ENCODE measurements around the gene RHBDF2.

RHBDF2 gene

DNA sequence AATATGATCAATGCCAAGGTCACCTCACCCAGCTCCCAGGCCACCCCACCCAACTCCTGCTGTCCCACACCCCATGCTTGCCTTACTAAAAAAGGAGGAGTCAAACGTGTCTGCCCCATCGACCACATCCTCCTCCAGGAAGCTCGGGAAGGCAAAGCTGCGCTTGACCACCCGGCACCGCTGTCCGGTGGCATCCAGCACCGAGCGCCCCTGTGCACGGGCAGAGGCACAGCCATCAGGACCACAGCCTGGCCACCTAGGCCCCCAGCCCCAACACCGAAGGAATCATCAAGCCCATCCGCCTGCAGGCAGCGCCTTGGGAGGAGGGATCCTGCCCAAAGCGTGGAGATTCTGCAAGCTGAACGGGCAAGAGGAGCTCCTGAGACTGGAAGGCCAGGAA lies 23.6 kb downstream of the RHBDF2 start:
- DNase-seq, result no peak

DNA sequence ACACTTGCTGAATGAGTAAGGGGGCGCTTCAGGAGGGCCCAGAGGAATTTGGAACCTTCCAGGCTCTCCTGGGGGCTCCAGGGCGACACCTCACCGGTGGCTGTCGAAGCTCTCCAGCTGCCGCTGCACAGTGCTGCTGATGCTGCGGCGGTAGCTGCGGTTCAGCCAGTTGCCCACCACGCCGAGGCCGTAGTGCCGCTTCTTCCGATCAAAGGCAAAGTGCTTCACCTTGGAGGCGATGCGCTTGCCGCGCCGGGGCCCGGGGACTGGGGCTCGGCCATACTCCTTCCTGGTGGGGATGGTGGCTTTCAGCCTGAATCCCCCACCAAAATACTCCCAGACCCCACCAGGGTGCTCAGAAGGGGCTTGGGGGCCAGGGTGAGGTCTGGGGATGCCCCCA lies 24.5 kb downstream of the RHBDF2 start:
- DNase-seq, result no peak

DNA sequence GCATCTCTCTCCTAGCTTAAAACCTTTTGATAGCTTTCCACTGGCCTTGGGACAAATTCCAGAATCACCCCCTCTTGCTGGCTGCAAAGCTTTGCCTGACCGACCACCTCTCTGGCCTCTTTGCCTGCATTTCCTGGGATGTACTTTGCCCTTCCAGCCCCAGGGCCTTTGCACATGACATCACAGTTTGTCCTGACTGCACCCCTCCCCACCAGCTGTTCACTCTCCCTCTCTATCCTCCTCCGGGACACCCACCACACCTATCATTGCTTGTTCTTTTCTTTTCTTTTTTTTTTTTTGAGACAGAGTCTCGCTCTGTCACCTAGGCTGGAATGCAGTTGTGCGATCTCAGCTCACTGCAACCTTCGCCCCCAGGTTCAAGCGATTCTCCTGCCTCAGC lies 25.9 kb downstream of the RHBDF2 start:
- DNase-seq, result no peak

DNA sequence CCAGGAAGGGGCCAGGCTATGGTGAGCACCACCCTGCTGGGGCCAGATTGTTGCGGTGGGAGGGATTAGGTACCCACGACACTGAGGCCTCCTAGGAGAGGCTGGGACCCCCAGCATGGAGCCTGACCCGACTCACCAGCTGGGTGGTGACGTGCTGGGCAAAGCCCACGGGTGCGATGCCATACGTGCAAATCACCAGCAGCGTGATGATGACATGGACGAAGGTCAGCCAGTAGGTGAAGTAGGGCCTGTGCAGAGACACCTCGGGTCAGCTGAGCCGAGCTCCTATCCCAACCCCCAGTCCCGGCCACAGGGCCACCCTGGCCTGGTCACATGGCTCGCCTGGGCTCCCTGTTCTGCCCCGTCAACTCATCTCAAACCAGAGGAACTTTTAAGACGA lies 26.3 kb downstream of the RHBDF2 start:
- no peak for DNase-seq

DNA sequence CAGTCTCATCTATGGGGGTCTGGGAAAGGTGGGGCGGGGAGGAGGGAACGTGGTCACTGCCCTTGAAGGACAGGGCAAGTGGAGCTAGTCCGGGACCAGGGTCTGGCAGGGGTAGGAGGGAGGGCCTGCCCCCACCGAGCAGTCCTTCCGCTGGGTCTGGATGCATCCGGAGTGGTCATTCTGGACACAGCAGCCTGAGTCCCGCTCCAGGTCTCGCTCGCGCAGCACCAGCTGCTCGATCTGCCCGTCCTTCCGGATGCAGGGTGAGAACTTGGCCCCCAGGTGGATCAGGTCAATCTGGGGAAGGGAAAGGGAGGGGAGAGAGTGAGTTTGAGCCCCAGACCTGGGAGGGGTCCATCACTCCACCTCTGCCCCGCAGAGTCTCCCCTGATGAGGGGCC lies 27.0 kb downstream of the RHBDF2 start:
- DNase-seq, result no peak

- DNase-seq, result no peak
These were observed 27.7 kb downstream of the RHBDF2 start for GRCh38 chr17:76473541-76473985.

DNA sequence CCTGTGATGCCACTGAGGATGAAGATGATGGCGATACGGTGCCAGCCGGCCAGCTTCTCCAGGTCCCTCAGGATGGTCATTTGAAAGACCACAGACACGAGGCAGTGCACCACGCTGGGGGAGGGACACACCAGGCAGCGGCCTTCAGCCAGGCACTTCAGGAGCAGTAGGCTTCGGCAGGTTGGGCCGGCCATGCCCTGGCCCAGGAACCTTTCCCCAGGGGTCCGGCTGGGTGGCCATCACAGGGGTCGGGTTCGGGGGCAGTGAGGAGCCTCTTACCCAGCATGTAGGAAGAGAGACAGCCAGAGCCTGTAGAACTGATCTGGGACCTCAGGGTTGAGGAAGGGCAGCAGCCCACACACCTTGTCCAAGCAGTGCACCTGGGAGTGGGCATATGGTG lies 28.5 kb downstream of the RHBDF2 start:
- DNase-seq, result no peak

- DNase-seq, result no peak
These were observed 29.0 kb downstream of the RHBDF2 start for GRCh38 chr17:76472258-76472645.

DNA sequence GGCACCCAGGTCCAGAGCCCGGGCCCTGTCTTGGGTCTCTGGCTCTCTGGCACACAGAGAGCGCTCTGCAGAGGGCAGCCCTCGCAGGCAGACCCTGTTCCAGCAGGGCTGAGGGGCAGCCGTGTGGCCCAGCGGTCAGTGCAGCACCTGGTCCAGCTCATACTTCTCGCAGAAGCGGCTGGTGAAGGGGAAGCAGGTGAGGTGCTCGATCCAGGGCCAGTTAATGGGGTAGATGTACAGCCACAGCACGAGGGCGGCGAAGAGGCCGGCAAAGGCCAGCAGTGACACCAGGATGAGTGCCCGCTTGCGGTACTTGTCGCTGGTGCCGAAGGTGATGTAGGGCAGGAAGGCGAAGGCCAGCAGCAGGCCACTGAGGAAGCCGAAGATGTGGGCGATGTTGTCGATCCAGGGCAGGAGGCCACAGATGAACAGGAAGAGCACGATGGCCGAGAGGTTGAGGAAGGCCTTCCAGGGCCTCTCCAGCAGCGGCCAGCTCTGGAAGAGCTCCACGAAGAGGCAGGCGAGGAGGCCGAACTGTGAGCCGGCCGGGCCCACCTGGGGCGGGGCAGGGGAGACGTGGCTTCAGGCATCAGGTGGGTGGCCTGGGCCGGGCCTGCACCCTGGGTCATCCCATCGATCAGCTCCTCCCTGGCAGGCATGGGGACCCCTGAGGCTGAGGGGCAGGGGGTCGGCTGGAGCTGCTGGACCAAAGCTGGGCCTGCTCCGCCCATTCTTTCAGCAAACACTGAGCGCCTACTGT lies 29.5 kb downstream of the RHBDF2 start:
- no peak for DNase-seq

DNA sequence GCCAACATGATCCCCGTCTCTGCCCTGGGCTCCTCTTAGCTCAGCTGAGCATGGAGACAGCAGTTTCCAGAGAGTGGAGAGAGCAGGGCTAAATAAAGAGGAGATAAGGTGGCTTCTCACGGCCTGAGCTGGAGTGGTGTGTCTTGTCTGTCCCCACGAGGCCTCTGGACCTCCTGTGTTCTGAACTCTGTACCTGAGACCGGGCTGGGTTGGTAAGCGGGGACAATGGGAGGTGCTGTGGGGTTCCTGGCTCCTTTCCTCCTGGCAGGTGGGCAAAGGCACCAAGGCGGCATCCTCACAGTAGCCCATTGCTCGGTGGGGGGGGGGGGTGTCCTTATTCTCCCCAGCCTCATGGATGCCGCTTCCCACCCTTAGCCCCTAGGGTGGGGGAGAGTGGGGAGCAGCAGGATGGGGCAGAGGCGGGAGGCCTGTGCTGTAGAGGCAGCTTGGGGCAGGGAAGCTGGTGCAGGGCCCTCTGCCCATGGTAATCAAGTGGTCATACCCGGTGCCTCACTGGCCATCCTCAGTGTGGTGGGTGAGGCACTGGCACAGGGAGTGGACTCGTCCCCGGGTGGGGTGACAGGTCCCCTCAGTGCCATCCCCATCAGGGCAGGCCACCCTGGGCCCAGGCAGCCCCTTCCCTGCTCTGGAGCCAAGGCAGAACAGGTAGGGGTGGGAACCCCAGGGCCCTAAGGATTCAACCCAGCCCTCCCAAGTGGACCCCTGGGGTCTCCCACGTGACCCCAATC lies 31.1 kb downstream of the RHBDF2 start:
- no peak for DNase-seq

DNA sequence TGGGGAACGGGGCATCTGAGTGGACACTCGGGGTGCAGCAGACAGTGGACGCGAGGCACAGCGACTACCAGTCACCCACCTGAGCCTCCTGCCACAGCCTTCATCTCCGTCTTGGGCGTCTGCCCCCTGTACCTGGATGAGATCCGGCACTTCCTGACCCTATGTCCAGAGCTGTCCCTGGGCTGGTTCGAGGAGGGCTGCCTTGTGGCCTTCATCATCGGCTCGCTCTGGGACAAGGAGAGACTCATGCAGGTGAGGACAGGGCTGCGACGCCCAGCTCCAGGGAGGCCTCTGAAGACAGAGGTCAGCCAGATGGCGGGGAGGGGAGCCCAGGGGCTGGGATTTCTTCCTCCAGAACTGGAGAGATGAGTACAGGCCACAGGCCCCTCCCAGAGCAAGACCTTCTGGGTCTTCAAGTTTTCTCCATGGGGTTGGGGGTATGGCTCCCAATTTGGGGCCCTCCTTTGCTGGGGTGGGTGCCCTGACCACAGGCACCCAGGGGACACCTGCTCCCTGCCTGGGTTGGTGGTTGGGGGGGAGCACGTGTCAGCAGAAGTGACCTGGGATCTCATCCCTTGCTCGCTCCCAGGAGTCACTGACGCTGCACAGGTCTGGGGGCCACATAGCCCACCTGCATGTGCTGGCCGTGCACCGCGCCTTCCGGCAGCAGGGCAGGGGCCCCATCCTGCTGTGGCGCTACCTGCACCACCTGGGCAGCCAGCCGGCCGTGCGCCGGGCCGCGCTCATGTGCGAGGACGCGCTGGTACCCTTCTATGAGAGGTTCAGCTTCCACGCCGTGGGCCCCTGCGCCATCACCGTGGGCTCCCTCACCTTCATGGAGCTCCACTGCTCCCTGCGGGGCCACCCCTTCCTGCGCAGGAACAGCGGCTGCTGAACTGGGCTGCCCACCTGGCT lies 31.9 kb downstream of the RHBDF2 start:
- no peak for DNase-seq

DNA sequence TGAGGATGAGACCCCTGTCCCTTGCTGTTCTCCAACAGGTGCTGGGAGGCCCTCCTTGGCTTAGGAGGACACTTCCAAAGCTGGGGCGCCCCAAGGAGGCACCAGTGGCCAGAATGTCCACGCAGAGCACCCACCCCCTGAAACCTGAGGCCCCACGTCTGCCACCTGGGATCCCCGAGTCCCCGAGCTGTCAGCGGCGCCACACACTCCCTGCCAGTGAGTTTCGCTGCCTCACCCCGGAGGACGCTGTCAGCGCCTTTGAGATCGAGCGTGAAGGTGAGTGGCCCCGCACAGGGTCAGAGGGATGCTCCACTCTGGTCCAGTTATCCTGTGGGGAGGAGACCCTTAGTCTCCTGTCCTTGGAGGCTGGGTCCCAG lies 32.6 kb downstream of the RHBDF2 start:
- no peak for DNase-seq

DNA sequence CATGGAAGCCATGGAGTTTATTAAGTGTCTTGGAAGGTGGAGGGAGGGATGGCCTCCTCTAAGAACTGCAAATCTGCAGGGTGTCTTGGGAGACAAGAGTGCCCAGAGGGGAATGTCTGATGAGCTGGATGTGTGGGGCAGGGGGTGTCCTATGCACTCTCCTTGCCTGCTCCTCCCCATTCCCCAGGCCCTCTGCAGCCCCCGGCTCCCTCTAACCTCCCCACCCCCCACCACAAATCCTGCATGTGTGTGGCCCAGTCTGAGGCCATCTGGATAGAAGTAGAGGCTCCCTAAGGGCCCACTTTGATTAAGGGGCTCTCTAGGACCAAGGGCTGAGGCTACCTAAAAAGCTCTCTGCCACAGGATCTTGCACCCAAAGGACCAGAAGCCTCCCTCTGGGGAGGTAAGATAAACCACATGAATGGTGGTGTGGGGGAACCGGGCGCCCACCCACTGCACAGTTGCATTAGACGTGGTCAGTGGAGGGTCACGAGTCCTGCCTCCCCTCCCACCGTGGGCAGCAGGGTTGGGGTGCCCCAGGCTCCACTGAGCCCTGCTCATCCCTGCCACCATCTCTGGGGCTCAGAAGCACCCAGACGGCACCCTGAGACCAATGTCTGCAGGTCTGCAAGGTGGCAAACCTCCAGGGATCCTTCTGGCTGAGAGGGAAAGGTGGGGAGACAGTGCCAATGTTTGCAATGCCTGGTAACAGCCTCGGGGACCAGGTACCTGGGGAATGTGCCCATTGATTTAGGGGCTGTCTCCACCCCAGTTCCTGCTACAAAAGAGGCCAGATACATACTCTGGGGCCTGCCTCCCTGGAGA lies 33.2 kb downstream of the RHBDF2 start:
- DNase-seq, result no peak

GRCh38 chr17:76467366-76467765 lies 33.9 kb downstream of the RHBDF2 start, which contains the start of gene AANAT:
Gene AANAT (plus strand): TSS chr17:76467603. CDS start chr17:76468747, 1,144 bp downstream.
- DNase-seq, result no peak

- no peak for DNase-seq
These were observed 34.5 kb downstream of the RHBDF2 start for GRCh38 chr17:76466775-76467130.

DNA sequence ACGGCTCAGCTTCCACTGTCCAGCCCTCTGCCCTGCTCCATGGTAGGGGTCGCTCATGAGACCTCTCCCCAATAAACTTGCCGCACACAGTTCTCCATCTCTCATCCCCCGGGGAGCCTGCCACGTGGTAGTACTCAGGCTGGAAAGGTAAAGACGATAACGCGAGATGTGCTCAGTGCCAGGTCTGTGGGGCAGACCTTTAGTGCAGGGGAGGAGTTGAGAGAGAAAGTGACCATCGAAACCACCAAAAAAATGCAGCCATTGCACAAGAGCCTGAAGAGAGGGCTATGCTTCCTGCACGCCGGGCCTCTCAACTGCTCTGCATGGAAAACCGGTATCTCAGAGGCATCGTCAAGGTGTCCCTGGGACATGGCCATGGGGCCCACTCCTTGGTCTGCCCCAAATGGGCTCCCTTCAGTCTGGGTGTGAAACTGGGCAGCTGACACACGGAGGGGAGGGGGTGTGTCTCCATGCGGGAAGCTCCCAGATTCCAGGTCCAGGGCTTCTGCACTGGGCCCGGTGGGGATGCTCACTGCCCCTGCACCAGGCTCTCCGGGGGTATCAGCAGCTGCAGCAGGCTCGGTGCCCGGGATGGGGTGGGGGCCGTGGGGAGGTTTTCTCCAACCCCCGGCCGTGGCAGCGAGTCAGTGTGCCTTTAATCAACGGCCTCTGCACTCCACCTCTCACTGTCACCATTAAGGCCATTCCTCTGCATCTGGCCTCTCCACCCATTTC lies 38.5 kb downstream of the RHBDF2 start:
- DNase-seq, result no peak

GRCh38 chr17:76461765-76462555 lies 39.3 kb downstream of the RHBDF2 start:
- DNase-seq, result no peak

GRCh38 chr17:76459674-76460073 lies 41.5 kb downstream of the RHBDF2 start:
- no peak for DNase-seq

GRCh38 chr17:76458580-76459490 lies 42.4 kb downstream of the RHBDF2 start:
- no peak for DNase-seq

GRCh38 chr17:76453431-76453743 lies 47.8 kb downstream of the RHBDF2 start:
- DNase-seq, result no peak
